Middle frontal gyrus (tissue), 1 donor: ENCODE results near the gene A1BG.
A peak's percentile ranks its signal among the peaks of the same experiment; 100 is the strongest.

ENCODE experiments used
- DNase-seq: peaks from one replicate; pipeline ENCODE4 v3.0.0-alpha.2; 2015; ENCODE audit warnings: low spot score; ENCODE audit errors: extremely low spot score

A1BG gene

GRCh38 chr19:58352760-58353671 lies at the start of gene A1BG:
Gene A1BG (minus strand): TSS chr19:58353492. CDS start chr19:58353437, 55 bp downstream.
- DNase-seq: no peak

- DNase-seq: no peak
These were observed 48.6 kb upstream of the A1BG start for GRCh38 chr19:58401840-58402421.

GRCh38 chr19:58400916-58401839 lies 47.9 kb upstream of the A1BG start:
- DNase-seq: peak; percentile 97

- no peak for DNase-seq
These were observed 47.1 kb upstream of the A1BG start for GRCh38 chr19:58400316-58400915.

- DNase-seq: no peak
These were observed 46.6 kb upstream of the A1BG start for GRCh38 chr19:58399903-58400302.

- DNase-seq: no peak
These were observed 45.3 kb upstream of the A1BG start for GRCh38 chr19:58398545-58398944.

- DNase-seq: no peak
These were observed 44.8 kb upstream of the A1BG start for GRCh38 chr19:58398087-58398486.

GRCh38 chr19:58397533-58398037 lies 44.3 kb upstream of the A1BG start:
- DNase-seq: no peak

GRCh38 chr19:58396691-58397532 lies 43.6 kb upstream of the A1BG start:
- DNase-seq: no peak

- DNase-seq: no peak
These were observed 42.8 kb upstream of the A1BG start for GRCh38 chr19:58395979-58396627.

- no peak for DNase-seq
These were observed 42.1 kb upstream of the A1BG start, which contains the start of gene RNF225 for GRCh38 chr19:58395220-58395978. Gene RNF225 (plus strand): TSS chr19:58395656. CDS start chr19:58396090, 434 bp downstream.

- DNase-seq: no peak
These were observed 41.5 kb upstream of the A1BG start for GRCh38 chr19:58394821-58395219.

GRCh38 chr19:58393725-58394033 lies 40.4 kb upstream of the A1BG start:
- DNase-seq: no peak

GRCh38 chr19:58392945-58393724 lies 39.8 kb upstream of the A1BG start:
- DNase-seq: no peak

GRCh38 chr19:58388175-58388526 lies 34.9 kb upstream of the A1BG start:
- DNase-seq: no peak

GRCh38 chr19:58387338-58388174 lies 34.3 kb upstream of the A1BG start:
- DNase-seq: no peak

- peak; percentile 99 for DNase-seq
These were observed 33.5 kb upstream of the A1BG start, which contains the start of gene RPS5 for GRCh38 chr19:58386576-58387337. Gene RPS5 (plus strand): TSS chr19:58387269. CDS start chr19:58388138, 869 bp downstream.
